Measurements from ENCODE around the gene RNF10. TPM values are rescaled to one million over a fixed set of nuclear protein-coding genes. Genes with fewer than 3 reads are reported as not detected.
"Not testable (repeated sequence)": the region's sequence is repeated elsewhere in the genome, so short reads cannot be mapped to it uniquely, and the experiment has no call there.

RNF10 gene
- total and polyA plus RNA-seq, 2 donors: 44.8 to 165 TPM

DNA sequence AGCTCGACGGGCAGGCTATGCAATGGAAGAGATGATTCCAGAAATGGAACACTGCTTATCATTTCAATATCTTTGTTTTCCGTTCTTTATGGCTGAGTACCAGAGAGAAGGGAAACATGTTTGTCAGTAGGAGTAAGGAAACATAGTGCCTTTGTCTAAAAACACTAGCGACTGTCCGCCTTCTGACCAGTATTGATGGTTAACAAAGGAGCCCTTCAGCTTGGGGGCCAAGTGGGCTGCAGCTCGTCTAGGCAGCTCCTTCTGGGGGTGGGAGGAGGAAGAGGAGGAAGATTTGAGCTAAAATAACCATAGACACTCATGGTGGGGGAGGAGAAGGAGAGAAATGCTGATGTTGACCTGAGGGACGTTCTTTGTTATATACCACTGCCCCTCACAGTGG, 20.2 kb upstream of the RNF10 start:
- DNase-seq (ENCODE audit: low read depth in 6 of 9, low spot score in 9 of 9): no peak
- Histone ChIP-seq H3K36me3 (ENCODE audit: control insufficient read depth in 2 of 2, insufficient read depth in 2 of 2, low read length in 1 of 2) (peaks cover 38 to 42% of the 10 kb centered on the region in 2 donors), H3K4me3 (ENCODE audit: low read length in 2 of 2) (no peak overlapping the region), H3K27ac (ENCODE audit: low read depth in 1 of 2, low read length in 1 of 2) (no peak overlapping the region), H3K9me3 (ENCODE audit: control insufficient read depth in 2 of 2, insufficient read depth in 1 of 2, low read length in 1 of 2) (no peaks in the 10 kb centered on the region), H3K4me1 (ENCODE audit: control insufficient read depth in 2 of 2, insufficient read depth in 2 of 2, low read length in 2 of 2) (no peaks in the 10 kb centered on the region), H3K27me3 (ENCODE audit: control insufficient read depth in 2 of 2, insufficient read depth in 1 of 2, low read length in 1 of 2) (no peaks in the 10 kb centered on the region)
- 98% methylated on average over 7 of the region's 7 CpGs for WGBS

DNA sequence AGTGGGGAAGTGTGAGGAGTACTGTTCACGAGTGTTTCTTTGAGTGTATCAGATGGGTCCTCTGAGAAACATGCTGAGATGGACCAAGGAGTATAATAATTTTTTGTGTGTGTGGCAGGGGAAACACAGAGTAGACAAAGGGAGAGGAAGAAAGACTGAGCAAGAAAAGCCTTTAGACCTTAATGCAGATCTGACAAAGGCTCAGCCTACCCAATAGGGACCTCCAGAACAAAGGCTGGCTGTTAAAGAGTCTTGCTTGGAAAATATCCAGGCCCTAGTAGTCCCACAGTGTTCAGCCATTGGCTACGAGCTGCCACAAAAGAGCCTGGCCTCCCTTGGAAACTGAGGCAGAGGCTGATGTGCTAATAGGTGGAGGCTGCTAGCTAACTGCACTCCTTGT, 18.7 kb upstream of the RNF10 start:
- 98% methylated on average over 2 of the region's 2 CpGs for WGBS
- no peak for DNase-seq (ENCODE audit: low read depth in 6 of 9, low spot score in 9 of 9)
- peaks cover 25 to 35% of the 10 kb centered on the region in 2 donors for H3K36me3 ChIP-seq (ENCODE audit: control insufficient read depth in 2 of 2, insufficient read depth in 2 of 2, low read length in 1 of 2)

DNA sequence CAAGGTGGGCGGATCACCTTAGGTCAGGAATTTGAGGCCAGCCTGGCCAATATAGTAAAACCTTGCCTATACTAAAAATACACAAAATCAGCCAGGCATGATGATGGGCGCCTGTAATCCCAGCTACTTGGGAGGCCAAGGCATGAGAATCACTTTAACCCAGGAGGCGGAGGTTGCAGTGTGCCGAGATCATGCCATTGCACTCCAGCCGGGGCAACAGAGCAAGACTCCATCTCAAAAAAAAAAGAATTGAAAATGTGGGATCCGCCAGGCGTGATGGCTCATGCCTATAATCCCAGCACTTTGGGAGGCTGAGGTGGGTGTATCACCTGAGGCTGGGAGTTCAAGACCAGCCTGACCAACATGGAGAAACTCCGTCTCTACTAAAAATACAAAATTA, 14.8 kb upstream of the RNF10 start:
- not testable (repeated sequence) for H3K27ac ChIP-seq (ENCODE audit: low read depth in 1 of 2, low read length in 1 of 2); DNase-seq (ENCODE audit: low read depth in 6 of 9, low spot score in 9 of 9); H3K4me3 ChIP-seq (ENCODE audit: low read length in 2 of 2); H3K27me3 ChIP-seq (ENCODE audit: control insufficient read depth in 2 of 2, insufficient read depth in 1 of 2, low read length in 1 of 2); H3K9me3 ChIP-seq (ENCODE audit: control insufficient read depth in 2 of 2, insufficient read depth in 1 of 2, low read length in 1 of 2); H3K4me1 ChIP-seq (ENCODE audit: control insufficient read depth in 2 of 2, insufficient read depth in 2 of 2, low read length in 2 of 2)
- H3K36me3 ChIP-seq (ENCODE audit: control insufficient read depth in 2 of 2, insufficient read depth in 2 of 2, low read length in 1 of 2): peaks cover 18 to 28% of the 10 kb centered on the region in 2 donors
- WGBS: 98% methylated on average over 8 of the region's 8 CpGs

More for the DNA sequence above, 18.7 kb upstream of the RNF10 start:
- no peaks in the 10 kb centered on the region for H3K27me3 ChIP-seq (ENCODE audit: control insufficient read depth in 2 of 2, insufficient read depth in 1 of 2, low read length in 1 of 2)
- no peaks in the 10 kb centered on the region for H3K9me3 ChIP-seq (ENCODE audit: control insufficient read depth in 2 of 2, insufficient read depth in 1 of 2, low read length in 1 of 2)
- H3K4me3 ChIP-seq (ENCODE audit: low read length in 2 of 2): no peak overlapping the region
- H3K4me1 ChIP-seq (ENCODE audit: control insufficient read depth in 2 of 2, insufficient read depth in 2 of 2, low read length in 2 of 2): no peaks in the 10 kb centered on the region
- no peak overlapping the region for H3K27ac ChIP-seq (ENCODE audit: low read depth in 1 of 2, low read length in 1 of 2)

DNA sequence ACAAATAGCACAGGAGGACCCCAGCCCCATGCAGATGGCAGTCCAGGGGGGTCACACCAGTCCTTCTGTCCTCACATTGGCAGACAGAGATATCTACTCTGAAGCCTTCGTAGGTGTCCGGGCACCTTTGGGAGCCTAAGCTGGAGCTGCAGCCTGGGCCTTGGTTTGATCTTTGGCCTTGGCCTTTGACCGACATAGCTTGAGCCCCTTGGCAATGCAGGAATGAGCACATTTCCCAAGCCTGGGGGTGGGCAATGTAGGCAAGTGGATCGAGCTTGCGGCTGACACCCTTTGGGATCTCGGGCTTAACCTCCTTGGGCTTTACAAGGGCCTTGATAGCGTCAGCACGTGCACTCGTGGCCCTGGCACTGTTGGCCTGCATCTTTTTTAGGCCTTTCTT, 11.6 kb upstream of the RNF10 start:
- DNase-seq (ENCODE audit: low read depth in 6 of 9, low spot score in 9 of 9): no peak
- WGBS: 98% methylated on average over 9 of the region's 9 CpGs
- Histone ChIP-seq H3K36me3 (ENCODE audit: control insufficient read depth in 2 of 2, insufficient read depth in 2 of 2, low read length in 1 of 2) (peaks cover 2 to 9% of the 10 kb centered on the region in 2 donors), H3K4me3 (ENCODE audit: low read length in 2 of 2) (no peak overlapping the region), H3K4me1 (ENCODE audit: control insufficient read depth in 2 of 2, insufficient read depth in 2 of 2, low read length in 2 of 2) (no peaks in the 10 kb centered on the region), H3K9me3 (ENCODE audit: control insufficient read depth in 2 of 2, insufficient read depth in 1 of 2, low read length in 1 of 2) (no peaks in the 10 kb centered on the region), H3K27me3 (ENCODE audit: control insufficient read depth in 2 of 2, insufficient read depth in 1 of 2, low read length in 1 of 2) (no peaks in the 10 kb centered on the region), H3K27ac (ENCODE audit: low read depth in 1 of 2, low read length in 1 of 2) (peak overlapping the region in 1 of 2 donors; percentile 5)

DNA sequence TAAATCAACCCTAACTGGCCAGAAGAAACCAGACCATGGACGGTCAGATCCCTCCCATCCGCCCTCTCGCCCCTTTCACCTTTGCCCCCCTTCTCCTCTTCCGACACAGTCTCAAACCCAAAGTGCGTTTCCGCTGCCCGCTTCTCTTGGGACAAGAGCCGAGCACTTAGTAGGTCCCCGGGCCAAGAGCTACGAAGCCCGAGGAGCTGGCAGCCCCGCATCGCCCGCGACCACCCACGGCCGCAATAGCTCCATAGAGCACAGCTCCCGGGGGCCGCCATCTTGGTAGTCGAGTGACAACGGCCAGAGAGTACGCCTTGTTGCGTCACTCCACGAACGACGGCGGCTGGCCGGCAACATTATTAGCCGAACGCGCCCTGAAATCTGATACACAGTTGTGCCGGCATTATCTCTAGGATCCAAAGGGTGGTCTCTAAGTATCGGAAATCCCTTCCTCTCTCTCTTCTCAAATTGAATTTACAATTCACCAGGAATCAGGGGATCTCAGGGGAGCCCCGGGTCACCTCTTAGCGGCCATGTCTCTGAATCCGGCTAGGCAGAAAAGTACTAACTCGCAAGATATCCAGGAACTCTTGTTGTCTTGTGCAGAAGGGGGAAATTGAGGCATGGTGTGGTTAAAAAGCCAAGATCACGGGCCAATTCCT, 5.2 kb upstream of the RNF10 start, which contains the start of gene COQ5:
TSS of gene COQ5 (minus strand) at position 298 of the 665 bp plus-strand sequence. CDS start at position 281, 17 bp downstream.
- Histone ChIP-seq H3K9me3 (ENCODE audit: control insufficient read depth in 2 of 2, insufficient read depth in 1 of 2, low read length in 1 of 2) (no peaks in the 10 kb centered on the region), H3K27ac (ENCODE audit: low read depth in 1 of 2, low read length in 1 of 2) (peak within 1 kb of the TSS; percentile 85 to 91), H3K4me1 (ENCODE audit: control insufficient read depth in 2 of 2, insufficient read depth in 2 of 2, low read length in 2 of 2) (peaks cover 5 to 26% of the 10 kb centered on the region in 2 donors), H3K27me3 (ENCODE audit: control insufficient read depth in 2 of 2, insufficient read depth in 1 of 2, low read length in 1 of 2) (no peaks in the 10 kb centered on the region), H3K36me3 (ENCODE audit: control insufficient read depth in 2 of 2, insufficient read depth in 2 of 2, low read length in 1 of 2) (no peaks in the 10 kb centered on the region), H3K4me3 (ENCODE audit: low read length in 2 of 2) (peak within 1 kb of the TSS; percentile 73 to 79)
- peak; percentile 57 to 92 (median 77) for DNase-seq (ENCODE audit: low read depth in 6 of 9, low spot score in 9 of 9)
- under 1% methylated on average over 38 of the region's 38 CpGs for WGBS

DNA sequence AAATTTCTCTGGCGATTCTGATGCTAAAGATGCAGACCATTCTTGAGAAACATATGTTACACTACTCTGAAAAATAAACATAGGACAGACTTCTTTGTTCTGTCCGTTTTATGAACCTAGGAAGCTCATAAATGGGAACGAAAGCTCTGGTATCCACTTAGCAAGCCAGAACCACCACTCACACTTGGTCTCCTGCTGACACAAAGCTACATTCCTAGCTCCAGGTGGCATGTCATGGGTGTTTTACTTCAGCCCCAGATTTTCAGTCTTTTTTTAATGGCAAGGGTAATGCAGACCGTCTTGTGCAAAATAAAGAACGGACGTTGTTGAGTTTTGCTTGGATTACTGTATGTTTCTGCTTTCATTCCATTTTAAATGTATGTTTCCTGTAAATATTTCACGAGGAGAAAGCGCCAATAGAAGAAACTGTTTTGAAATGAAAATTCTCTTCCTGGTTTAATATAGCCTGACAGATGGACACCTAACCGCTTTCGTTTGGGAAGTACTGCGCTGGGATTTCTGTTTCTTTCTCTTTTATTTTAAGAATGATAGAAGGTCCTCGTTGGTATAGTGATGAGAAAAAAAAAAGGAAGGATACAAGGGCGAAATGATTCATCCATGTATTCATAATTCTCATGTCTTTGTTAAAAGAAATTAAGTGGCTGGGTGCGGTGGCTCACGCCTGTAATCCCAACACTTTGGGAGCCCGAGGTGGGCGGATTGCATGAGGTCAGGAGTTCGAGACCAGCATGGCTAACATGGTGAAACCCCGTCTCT, 4.3 kb upstream of the RNF10 start:
- WGBS: 50% methylated on average over 19 of the region's 19 CpGs

DNA sequence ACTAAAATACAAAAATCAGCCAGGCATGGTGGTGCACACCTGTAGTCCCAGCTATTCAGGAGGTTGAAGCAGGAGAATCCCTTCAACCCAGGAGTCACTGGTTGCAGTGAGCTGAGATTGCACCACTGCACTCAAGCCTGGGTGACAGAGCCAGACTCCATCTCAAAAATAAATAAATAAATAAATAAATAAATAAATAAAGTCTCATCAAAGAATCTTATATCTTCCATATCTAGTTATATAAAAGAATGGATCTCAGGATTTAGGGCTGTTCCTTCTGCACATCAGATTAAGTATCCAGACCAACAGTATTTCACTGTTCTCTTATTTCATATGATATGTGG, 3.8 kb upstream of the RNF10 start:
- H3K4me1 ChIP-seq (ENCODE audit: control insufficient read depth in 2 of 2, insufficient read depth in 2 of 2, low read length in 2 of 2): peaks cover 5 to 31% of the 10 kb centered on the region in 2 donors
- not testable (repeated sequence) for H3K36me3 ChIP-seq (ENCODE audit: control insufficient read depth in 2 of 2, insufficient read depth in 2 of 2, low read length in 1 of 2); H3K27me3 ChIP-seq (ENCODE audit: control insufficient read depth in 2 of 2, insufficient read depth in 1 of 2, low read length in 1 of 2)

More for the DNA sequence above, 4.3 kb upstream of the RNF10 start:
- Histone ChIP-seq H3K36me3 (ENCODE audit: control insufficient read depth in 2 of 2, insufficient read depth in 2 of 2, low read length in 1 of 2) (no peaks in the 10 kb centered on the region), H3K27me3 (ENCODE audit: control insufficient read depth in 2 of 2, insufficient read depth in 1 of 2, low read length in 1 of 2) (no peaks in the 10 kb centered on the region), H3K4me1 (ENCODE audit: control insufficient read depth in 2 of 2, insufficient read depth in 2 of 2, low read length in 2 of 2) (peaks cover 5 to 27% of the 10 kb centered on the region in 2 donors), H3K4me3 (ENCODE audit: low read length in 2 of 2) (peak overlapping the region; percentile 73 to 79), H3K27ac (ENCODE audit: low read depth in 1 of 2, low read length in 1 of 2) (peak overlapping the region; percentile 47 to 85), H3K9me3 (ENCODE audit: control insufficient read depth in 2 of 2, insufficient read depth in 1 of 2, low read length in 1 of 2) (no peaks in the 10 kb centered on the region)
- peak in 2 of 9 donors; percentile 17 to 55 for DNase-seq (ENCODE audit: low read depth in 6 of 9, low spot score in 9 of 9)

GRCh38 chr12:120532701-120533238, 1.4 kb upstream of the RNF10 start:
- Histone ChIP-seq H3K27me3 (ENCODE audit: control insufficient read depth in 2 of 2, insufficient read depth in 1 of 2, low read length in 1 of 2) (no peaks in the 10 kb centered on the region), H3K4me1 (ENCODE audit: control insufficient read depth in 2 of 2, insufficient read depth in 2 of 2, low read length in 2 of 2) (peaks cover 22 to 51% of the 10 kb centered on the region in 2 donors), H3K36me3 (ENCODE audit: control insufficient read depth in 2 of 2, insufficient read depth in 2 of 2, low read length in 1 of 2) (peaks cover 0 to 11% of the 10 kb centered on the region in 2 donors), H3K4me3 (ENCODE audit: low read length in 2 of 2) (no peak overlapping the region), H3K9me3 (ENCODE audit: control insufficient read depth in 2 of 2, insufficient read depth in 1 of 2, low read length in 1 of 2) (no peaks in the 10 kb centered on the region), H3K27ac (ENCODE audit: low read depth in 1 of 2, low read length in 1 of 2) (no peak overlapping the region)
- DNase-seq (ENCODE audit: low read depth in 6 of 9, low spot score in 9 of 9): peak in 2 of 9 donors; percentile 18 to 37
- WGBS: 52% methylated on average over 4 of the region's 4 CpGs

More for the DNA sequence above, 3.8 kb upstream of the RNF10 start:
- H3K27ac ChIP-seq (ENCODE audit: low read depth in 1 of 2, low read length in 1 of 2); H3K9me3 ChIP-seq (ENCODE audit: control insufficient read depth in 2 of 2, insufficient read depth in 1 of 2, low read length in 1 of 2); H3K4me3 ChIP-seq (ENCODE audit: low read length in 2 of 2); DNase-seq (ENCODE audit: low read depth in 6 of 9, low spot score in 9 of 9): not testable (repeated sequence)

Measured in thymus (tissue), 11 donors.